Prostate gland (tissue), 2 donors: Measurements from ENCODE around the gene MAP2K7. TPM values are rescaled to one million over a fixed set of nuclear protein-coding genes. Genes with fewer than 3 reads are reported as not detected.
A peak's percentile ranks its signal among the peaks of the same experiment; 100 is the strongest.
"Not testable (repeated sequence)": the region's sequence is repeated elsewhere in the genome, so short reads cannot be mapped to it uniquely, and the experiment has no call there.

Experiments used
- DNase-seq: peaks from one replicate; pipeline ENCODE4 v3.0.0-alpha.2; 2019; ENCODE audit warnings: low spot score
- H3K27ac ChIP-seq, 2 donors: fragments of 200-600 bp; sonication (generic); 2 replicates each; pipeline ENCODE4 v1.5.1; 2017 to 2019
- H3K27me3 ChIP-seq: fragments of 200-600 bp; sonication (generic); replicated peaks from 2 replicates; pipeline ENCODE4 v1.5.1; 2019; ENCODE audit not compliant: insufficient read depth
- H3K36me3 ChIP-seq, 2 donors: fragments of 200-600 bp; sonication (generic); 1 replicate in 1 of 2; 2 replicates in 1 of 2; pipeline versions ENCODE4 v1.5.1 to v1.8.1; 2017 to 2019
- H3K4me1 ChIP-seq: fragments of 200-600 bp; sonication (generic); replicated peaks from 2 replicates; pipeline ENCODE4 v1.5.1; 2019
- H3K4me3 ChIP-seq, 2 donors: fragments of 200-600 bp; sonication (generic); 2 replicates each; pipeline ENCODE4 v1.5.1; 2017 to 2019
- H3K9me3 ChIP-seq: fragments of 200-600 bp; sonication (generic); 2 replicates; pipeline ENCODE4 v1.5.1; 2017
- CTCF ChIP-seq, 4 experiments: fragments of 200-600 bp in 2 of 4; fragments of 450-650 bp in 2 of 4; sonication (generic) in 2 of 4; IDR thresholded peaks; 1 replicate in 3 of 4; 2 replicates in 1 of 4; pipeline ENCODE4 v1.5.1; 2016 to 2019; ENCODE audit warnings: antibody characterized with exemption in 4 of 4, mild to moderate bottlenecking in 2 of 4, moderate library complexity in 2 of 4
- POLR2A ChIP-seq: fragments of 450-650 bp; IDR thresholded peaks from one replicate; pipeline ENCODE4 v1.6.1; 2016; ENCODE audit warnings: antibody characterized with exemption, mild to moderate bottlenecking
- POLR2AphosphoS5 ChIP-seq: sonication (generic); formaldehyde crosslinking; IDR thresholded peaks from one replicate; pipeline ENCODE4 v1.6.1; 2017; ENCODE audit warnings: antibody characterized with exemption
- WGBS: methylation state at CpG from one replicate; pipeline ENCODE4 v1.1.5; 2018; 5-methylcytosine and 5-hydroxymethylcytosine counted together
- intact Hi-C: fragments of 100-400 bp; cut with DNase I; formaldehyde crosslinking; loops from one replicate; pipeline ENCODE4 v1.14.2; 2022
- total RNA-seq, 2 donors: library from RNA; depleted of rRNA; stranded (reverse); fragments of >200 nt; gene quantifications; one replicate each; pipeline ENCODE4 v1.1.0, GENCODE V29; 2016

MAP2K7 gene
- total RNA-seq, 2 donors from 2014 or later, result 21.6 to 45.2 TPM

- Histone ChIP-seq H3K4me1 (no peaks in the 10 kb centered on the region), H3K4me3 (peak overlapping the region; percentile 17 to 26), H3K36me3 (peaks cover 6 to 24% of the 10 kb centered on the region in 2 donors), H3K9me3 (no peaks in the 10 kb centered on the region), H3K27ac (no peak overlapping the region), H3K27me3 (no peaks in the 10 kb centered on the region)
- no peak for TF ChIP-seq POLR2A
- no peak for TF ChIP-seq CTCF (IDR thresholded peaks at IDR 0.05)
- TF ChIP-seq POLR2AphosphoS5, result no peak
- WGBS, result 44% methylated on average over 24 of the region's 24 CpGs
- no peak for DNase-seq
- intact Hi-C loops, result no loop called here
These were observed 11.8 kb downstream of the MAP2K7 start for GRCh38 chr19:7915250-7916102.

- Histone ChIP-seq H3K4me3 (peak overlapping the region; percentile 17 to 26), H3K27ac (peak overlapping the region in 1 of 2 donors; percentile 22), H3K36me3 (peaks cover 0 to 15% of the 10 kb centered on the region in 2 donors), H3K4me1 (no peaks in the 10 kb centered on the region), H3K9me3 (no peaks in the 10 kb centered on the region), H3K27me3 (no peaks in the 10 kb centered on the region)
- DNase-seq, result no peak
- WGBS, result 1% methylated on average over 99 of the region's 104 CpGs
- no peak for TF ChIP-seq POLR2A
- no peak for TF ChIP-seq CTCF (IDR thresholded peaks at IDR 0.05)
- intact Hi-C loops, result no loop called here
These were observed 12.7 kb downstream of the MAP2K7 start for GRCh38 chr19:7916103-7916954.

- H3K4me1 ChIP-seq, result peaks cover 4% of the 10 kb centered on the region
- DNase-seq, result no peak
- intact Hi-C loops, result no loop called here
- H3K9me3 ChIP-seq, result no peaks in the 10 kb centered on the region
- H3K4me3 ChIP-seq, result peak overlapping the region; percentile 17 to 26
- H3K36me3 ChIP-seq, result peaks cover 0 to 9% of the 10 kb centered on the region in 2 donors
- WGBS, result 6% methylated on average over 12 of the region's 12 CpGs
- TF ChIP-seq POLR2A (no peak), CTCF (IDR thresholded peaks at IDR 0.05) (no peak), POLR2AphosphoS5 (no peak)
- H3K27ac ChIP-seq, result peak overlapping the region; percentile 9 to 22
- H3K27me3 ChIP-seq, result no peaks in the 10 kb centered on the region
These were observed 13.2 kb downstream of the MAP2K7 start for GRCh38 chr19:7916955-7917266.

GRCh38 chr19:7917267-7918061, 13.8 kb downstream of the MAP2K7 start:
- 2% methylated on average over 56 of the region's 71 CpGs for WGBS
- no peak for DNase-seq
- intact Hi-C loops, result no loop called here

GRCh38 chr19:7918062-7918614, 14.5 kb downstream of the MAP2K7 start:
- Histone ChIP-seq H3K4me3 (peak overlapping the region in 1 of 2 donors; percentile 20), H3K27ac (peak overlapping the region; percentile 9 to 22)
- DNase-seq, H3K9me3 ChIP-seq, intact Hi-C loops, H3K36me3 ChIP-seq, H3K4me1 ChIP-seq, H3K27me3 ChIP-seq: not testable (repeated sequence)
- 37% methylated on average over 29 of the region's 29 CpGs for WGBS

More at GRCh38 chr19:7917267-7918061, 13.8 kb downstream of the MAP2K7 start:
- H3K36me3 ChIP-seq, result peaks cover 3 to 9% of the 10 kb centered on the region in 2 donors
- peak overlapping the region; percentile 9 to 22 for H3K27ac ChIP-seq
- no peaks in the 10 kb centered on the region for H3K9me3 ChIP-seq
- H3K4me1 ChIP-seq, result peaks cover 4% of the 10 kb centered on the region
- H3K4me3 ChIP-seq, result peak overlapping the region; percentile 5 to 20
- peak in 3 of 4 experiments; percentile 13 to 71 (median 47) for TF ChIP-seq CTCF (IDR thresholded peaks at IDR 0.05)
- no peak for TF ChIP-seq POLR2A
- no peak for TF ChIP-seq POLR2AphosphoS5
- H3K27me3 ChIP-seq, result no peaks in the 10 kb centered on the region
